ENCODE data around the gene CAPN1.
"Not testable (repeated sequence)": the region's sequence is repeated elsewhere in the genome, so short reads cannot be mapped to it uniquely, and the experiment has no call there.

CAPN1 gene

DNA sequence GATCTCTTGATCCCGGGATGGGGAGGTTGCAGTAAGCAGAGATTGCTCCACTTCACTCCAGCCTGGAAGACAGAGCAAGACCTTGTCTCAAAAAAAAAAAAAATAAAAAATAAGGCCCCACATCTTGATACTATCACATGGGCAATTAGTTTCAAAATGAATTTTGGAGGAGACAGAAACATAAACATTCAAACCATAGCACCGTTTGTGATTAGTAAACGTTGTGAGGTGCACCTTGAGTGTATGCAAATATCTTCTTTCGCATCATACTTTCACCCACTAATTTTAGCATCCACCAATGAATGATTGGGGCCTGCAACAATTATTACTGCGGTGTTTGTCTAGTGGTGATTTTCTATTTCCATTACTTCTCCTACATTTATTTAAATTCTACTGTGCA lies 22.7 kb upstream of the CAPN1 start:
- DNase-seq (ENCODE audit: low read depth in 1 of 2, low spot score in 1 of 2), result no peak

- no peak for DNase-seq (ENCODE audit: low read depth in 1 of 2, low spot score in 1 of 2)
These were observed 21.1 kb upstream of the CAPN1 start for GRCh38 chr11:65160643-65161042.

GRCh38 chr11:65163684-65164083 lies 18.0 kb upstream of the CAPN1 start:
- no peak for DNase-seq (ENCODE audit: low read depth in 1 of 2, low spot score in 1 of 2)

- DNase-seq (ENCODE audit: low read depth in 1 of 2, low spot score in 1 of 2), result no peak
These were observed 16.1 kb upstream of the CAPN1 start for GRCh38 chr11:65165410-65166317.

- no peak for DNase-seq (ENCODE audit: low read depth in 1 of 2, low spot score in 1 of 2)
These were observed 14.8 kb upstream of the CAPN1 start for GRCh38 chr11:65166893-65167292.

DNA sequence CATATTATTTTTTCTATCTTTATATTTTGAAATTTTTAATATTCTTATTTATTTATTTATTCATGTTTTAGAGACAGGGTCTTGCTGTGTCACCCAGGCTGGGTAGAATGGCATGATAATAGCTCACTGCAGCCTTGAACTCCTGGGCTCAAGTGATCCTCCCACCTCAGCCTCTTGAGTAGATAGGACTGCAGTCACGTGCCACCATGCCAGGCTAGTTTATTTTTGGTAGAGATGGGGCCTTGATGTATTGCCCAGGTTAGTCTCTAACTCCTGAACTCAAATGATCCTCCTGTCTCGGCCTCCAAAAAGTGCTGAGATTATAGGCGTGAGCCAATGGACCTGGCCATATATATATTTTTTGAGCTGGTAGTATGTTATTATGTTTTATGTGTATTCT lies 14.1 kb upstream of the CAPN1 start:
- DNase-seq (ENCODE audit: low read depth in 1 of 2, low spot score in 1 of 2), result no peak

GRCh38 chr11:65169164-65169641 lies 12.5 kb upstream of the CAPN1 start:
- DNase-seq (ENCODE audit: low read depth in 1 of 2, low spot score in 1 of 2), result no peak

DNA sequence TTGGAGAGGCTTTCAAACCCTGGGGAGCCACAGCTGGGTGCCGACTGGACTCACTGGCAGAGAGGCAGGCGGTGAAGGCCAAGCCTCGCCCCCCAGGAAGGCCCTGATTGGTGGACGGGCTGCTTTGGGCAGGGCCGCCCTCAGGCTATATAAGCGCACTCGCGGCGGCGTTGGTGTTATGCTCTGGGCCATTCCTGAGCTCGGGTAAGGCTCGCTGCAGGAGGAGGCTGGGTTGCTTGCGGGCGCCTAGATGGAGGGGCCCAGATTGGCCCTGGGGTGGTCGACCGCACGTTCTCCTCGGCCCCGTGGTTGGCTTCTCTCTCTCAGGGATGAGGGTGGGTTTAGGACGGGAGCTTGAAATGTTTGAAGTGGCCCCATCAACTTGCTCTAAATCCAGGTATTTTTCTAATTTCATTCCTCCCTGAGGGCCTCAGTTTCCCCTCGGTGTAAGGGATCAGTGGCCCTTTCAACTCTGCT lies 11.6 kb upstream of the CAPN1 start, which contains the start of gene SPDYC:
TSS of gene SPDYC (plus strand) at position 176 of the 477 bp plus-strand sequence. CDS start 1,125 bp downstream, outside the sequence.
- no peak for DNase-seq (ENCODE audit: low read depth in 1 of 2, low spot score in 1 of 2)

DNA sequence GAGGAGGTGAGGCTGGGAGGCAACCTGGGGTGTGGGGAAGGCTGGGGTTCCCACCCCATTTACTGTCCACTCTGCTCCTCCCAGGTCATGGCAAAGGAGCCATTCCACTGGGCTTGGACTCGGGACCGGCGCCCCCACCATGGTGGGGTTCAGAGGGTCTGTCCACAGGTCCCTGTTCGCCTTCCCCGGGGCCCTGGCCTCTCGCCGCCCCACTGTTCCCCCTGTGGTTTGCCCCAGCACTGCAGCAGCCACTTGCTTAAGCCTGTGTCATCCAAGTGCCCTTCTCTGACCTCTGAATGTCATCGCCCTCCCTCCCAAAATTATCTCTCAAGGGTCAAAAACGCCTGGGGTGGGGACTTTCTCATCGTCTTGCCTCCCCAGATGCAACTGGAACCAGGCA lies 9.1 kb upstream of the CAPN1 start:
- no peak for DNase-seq (ENCODE audit: low read depth in 1 of 2, low spot score in 1 of 2)

GRCh38 chr11:65174571-65175010 lies 7.1 kb upstream of the CAPN1 start:
- not testable (repeated sequence) for DNase-seq (ENCODE audit: low read depth in 1 of 2, low spot score in 1 of 2)

- DNase-seq (ENCODE audit: low read depth in 1 of 2, low spot score in 1 of 2), result peak in 1 of 2 donors; percentile 47
These were observed 705 bp upstream of the CAPN1 start for GRCh38 chr11:65180877-65181568.

DNA sequence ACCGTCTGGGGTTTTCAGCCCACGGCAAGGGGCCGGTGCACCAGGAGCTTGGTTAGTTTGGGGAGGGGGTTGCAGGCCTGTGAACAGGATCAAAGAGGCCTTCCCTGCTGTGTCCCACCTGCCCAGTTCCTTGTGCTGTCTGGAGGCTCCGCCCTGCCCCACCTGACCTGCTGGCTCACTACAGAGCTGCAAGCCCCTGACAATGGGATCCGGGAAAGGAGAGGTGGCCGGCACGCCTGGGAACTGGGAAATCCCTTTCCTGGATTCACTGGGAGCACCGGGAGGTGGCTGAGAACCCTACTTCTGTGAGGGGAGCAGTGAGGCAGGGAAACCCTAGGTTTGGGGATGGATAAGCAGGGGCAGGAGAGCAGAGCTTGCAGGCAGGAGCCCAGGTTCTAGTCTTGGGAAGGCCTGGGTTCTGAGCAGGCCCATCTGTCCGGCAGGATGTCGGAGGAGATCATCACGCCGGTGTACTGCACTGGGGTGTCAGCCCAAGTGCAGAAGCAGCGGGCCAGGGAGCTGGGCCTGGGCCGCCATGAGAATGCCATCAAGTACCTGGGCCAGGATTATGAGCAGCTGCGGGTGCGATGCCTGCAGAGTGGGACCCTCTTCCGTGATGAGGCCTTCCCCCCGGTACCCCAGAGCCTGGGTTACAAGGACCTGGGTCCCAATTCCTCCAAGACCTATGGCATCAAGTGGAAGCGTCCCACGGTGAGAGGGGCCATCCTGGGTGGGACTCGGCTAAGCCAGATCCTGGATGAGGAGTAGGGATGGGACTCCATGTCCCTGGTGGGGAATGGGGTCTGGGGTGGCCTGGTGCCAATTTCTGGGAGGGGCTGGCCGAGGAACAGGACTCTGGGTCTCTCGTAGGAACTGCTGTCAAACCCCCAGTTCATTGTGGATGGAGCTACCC lies 786 bp downstream of the CAPN1 start:
- DNase-seq (ENCODE audit: low read depth in 1 of 2, low spot score in 1 of 2), result no peak

DNA sequence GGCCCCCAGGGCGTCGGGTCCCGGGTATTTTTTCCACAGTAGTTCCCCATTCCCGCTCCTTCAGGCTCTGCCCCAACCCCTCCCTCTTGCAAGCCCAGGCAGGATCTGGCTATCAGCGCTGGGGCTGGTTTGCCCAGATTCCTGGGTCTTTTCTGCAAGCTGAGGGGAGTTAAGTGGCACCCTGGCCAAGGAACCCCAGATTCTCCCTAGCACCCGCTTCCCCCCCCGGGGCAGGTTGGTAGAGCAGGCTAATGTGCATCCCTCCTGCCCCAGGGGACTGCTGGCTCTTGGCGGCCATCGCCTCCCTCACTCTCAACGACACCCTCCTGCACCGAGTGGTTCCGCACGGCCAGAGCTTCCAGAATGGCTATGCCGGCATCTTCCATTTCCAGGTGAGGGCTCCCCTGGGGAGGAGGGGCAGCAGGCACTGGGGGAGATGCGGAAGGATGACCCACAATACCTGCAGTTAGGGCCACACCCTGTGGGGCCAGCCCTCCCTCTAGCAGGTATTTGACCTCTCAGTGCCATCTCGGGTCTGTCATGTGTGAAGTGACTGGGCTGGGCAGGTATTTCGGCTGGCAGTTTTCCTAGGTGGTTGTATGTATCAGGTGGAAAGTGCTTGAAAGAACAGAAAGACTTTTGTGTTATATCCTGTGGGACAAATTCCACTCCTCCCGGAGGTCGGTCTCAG lies 1.6 kb downstream of the CAPN1 start:
- no peak for DNase-seq (ENCODE audit: low read depth in 1 of 2, low spot score in 1 of 2)

DNA sequence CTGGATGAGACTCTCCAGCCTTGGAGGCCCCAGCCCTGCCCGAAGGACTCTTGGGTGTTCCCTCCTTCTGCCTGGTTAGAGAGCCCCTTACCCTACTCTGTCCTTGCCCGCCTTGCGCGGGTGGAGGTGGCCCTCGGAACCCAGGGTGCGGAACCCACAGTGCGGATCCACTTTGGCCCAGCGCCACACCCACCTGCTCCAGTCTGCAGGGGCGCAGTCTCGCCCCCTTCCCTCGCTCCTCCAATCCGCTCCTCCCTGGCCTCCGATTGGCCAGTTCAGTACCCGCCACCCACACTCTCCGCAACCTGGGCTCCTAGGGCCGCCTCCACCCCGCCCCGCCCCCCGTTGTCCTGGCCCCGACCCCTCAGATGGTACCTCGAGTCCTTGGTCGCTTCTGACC lies 2.4 kb downstream of the CAPN1 start:
- DNase-seq (ENCODE audit: low read depth in 1 of 2, low spot score in 1 of 2), result no peak

- DNase-seq (ENCODE audit: low read depth in 1 of 2, low spot score in 1 of 2), result no peak
These were observed 3.4 kb downstream of the CAPN1 start for GRCh38 chr11:65185171-65185570.

- no peak for DNase-seq (ENCODE audit: low read depth in 1 of 2, low spot score in 1 of 2)
These were observed 4.2 kb downstream of the CAPN1 start for GRCh38 chr11:65185869-65186341.

GRCh38 chr11:65186701-65187100 lies 5.0 kb downstream of the CAPN1 start:
- no peak for DNase-seq (ENCODE audit: low read depth in 1 of 2, low spot score in 1 of 2)

- DNase-seq (ENCODE audit: low read depth in 1 of 2, low spot score in 1 of 2), result no peak
These were observed 5.5 kb downstream of the CAPN1 start for GRCh38 chr11:65187146-65187675.

- DNase-seq (ENCODE audit: low read depth in 1 of 2, low spot score in 1 of 2), result no peak
These were observed 6.3 kb downstream of the CAPN1 start for GRCh38 chr11:65187971-65188461.

DNA sequence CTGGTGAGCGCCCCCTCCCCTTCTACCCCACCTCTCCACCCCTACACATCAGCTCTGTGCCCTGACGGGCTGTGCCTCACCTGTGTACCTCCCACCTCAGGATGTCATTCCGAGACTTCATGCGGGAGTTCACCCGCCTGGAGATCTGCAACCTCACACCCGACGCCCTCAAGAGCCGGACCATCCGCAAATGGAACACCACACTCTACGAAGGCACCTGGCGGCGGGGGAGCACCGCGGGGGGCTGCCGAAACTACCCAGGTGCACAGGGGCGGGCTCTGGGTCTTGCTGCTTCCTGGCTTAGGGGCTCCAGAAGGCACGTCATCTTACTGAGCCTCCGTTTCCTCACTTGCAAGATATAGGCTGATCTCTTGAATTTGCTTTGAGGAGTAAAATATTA lies 6.8 kb downstream of the CAPN1 start:
- DNase-seq (ENCODE audit: low read depth in 1 of 2, low spot score in 1 of 2), result no peak

Data from stimulated activated CD4-positive, alpha-beta T cell treated with anti-CD3 and anti-CD28 coated beads, Interleukin-15, amount 100 ng/mL, for 1 hour (primary cell).